SK-MEL-5 (cell line): ENCODE data around the gene RAPGEF1. TPM values are rescaled to one million over a fixed set of nuclear protein-coding genes. Genes with fewer than 3 reads are reported as not detected.
"Not testable (repeated sequence)": the region's sequence is repeated elsewhere in the genome, so short reads cannot be mapped to it uniquely, and the experiment has no call there.

ENCODE experiments used
- DNase-seq: peaks from one replicate; pipeline ENCODE4 v3.0.0-alpha.2; 2016; ENCODE audit warnings: low read depth, low spot score
- in situ Hi-C: cut with HindIII; loops from 2 replicates; pipeline ENCODE4 v1.10.0; 2016; ENCODE audit warnings: low sequenced_read_pairs, high pct_unique_total_duplicates, low pct_unique_long_range_greater_than_20kb
- total RNA-seq: library from RNA; depleted of rRNA; stranded (reverse); fragments of >200 nt; shearing (Covaris generic); gene quantifications from 2 replicates; pipeline ENCODE4 v1.2.3, GENCODE V29; 2014

The RAPGEF1 gene
- total RNA-seq, 1 experiment from 2014 or later, result 34.2 TPM

DNA sequence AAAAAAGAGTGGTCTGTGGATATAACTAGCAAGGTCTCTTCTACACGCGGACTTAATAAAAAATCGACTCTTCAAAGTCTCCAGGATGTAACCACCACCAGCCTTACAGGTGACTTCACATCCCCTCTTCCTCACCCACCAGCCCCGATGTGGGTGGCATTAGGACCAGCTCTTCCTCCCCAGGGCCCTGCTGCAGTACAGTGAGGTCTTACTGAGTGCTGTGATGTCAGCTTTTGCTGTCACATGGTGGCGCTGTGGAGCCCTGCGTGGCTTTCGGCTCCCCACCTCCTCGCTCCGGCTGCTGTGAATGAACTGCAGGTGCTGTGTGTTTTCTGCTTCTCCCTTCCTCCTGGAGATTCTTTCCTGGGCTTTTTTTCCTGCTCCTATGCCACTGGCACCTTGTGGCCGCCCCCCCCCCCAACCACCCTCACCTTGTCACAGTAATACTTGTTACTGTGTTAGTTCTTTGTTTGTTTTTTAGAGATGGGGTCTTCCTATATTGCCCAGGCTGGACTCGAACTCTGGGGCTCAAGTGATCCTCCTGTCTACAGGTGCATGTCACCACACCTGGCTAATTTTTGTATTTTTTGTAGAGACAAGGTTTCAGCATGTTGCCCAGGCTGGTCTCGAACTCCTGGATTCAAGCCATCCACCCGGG lies 15.8 kb upstream of the RAPGEF1 start:
- in situ Hi-C loops, result no loop called here
- DNase-seq, result peak; percentile 90

DNA sequence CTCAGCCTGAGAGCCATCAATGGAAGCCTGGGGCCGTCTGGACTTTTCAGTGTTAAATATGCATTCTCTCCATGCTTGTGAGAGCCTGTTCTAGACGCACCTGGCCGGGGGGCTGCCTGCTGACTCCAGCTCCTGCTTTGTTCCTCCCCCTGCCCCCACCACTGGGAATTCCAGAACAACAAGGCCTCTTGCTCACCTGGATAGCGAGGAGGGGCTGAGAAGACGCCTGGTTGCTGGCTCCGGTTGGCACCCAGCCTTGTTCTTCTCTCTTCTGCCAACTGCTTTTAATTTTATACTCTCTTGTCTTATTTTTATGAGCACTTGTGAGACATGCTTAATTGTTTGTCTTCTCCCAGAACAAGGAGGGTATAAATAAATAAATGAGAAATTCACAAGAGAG lies 15.0 kb upstream of the RAPGEF1 start:
- no peak for DNase-seq
- in situ Hi-C loops, result no loop called here

DNA sequence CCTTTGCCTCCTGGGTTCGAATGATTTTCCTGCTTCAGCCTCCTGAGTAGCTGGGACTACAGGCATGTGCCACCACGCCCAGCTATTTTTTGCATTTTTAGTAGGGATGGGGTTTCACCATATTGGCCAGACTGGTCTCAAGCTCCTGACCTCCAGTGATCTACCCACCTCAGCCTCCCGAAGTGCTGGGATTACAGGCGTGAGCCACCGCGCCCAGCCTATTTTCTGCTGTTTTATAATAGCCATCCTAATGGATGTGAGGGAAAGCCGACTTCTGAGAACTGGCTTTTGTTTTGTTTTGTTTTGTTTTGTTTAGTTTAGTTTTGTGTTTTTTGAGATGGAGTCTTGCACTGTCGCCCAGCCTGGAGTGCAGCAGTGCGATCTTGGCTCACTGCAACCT lies 13.9 kb upstream of the RAPGEF1 start:
- in situ Hi-C loops, DNase-seq: not testable (repeated sequence)

DNA sequence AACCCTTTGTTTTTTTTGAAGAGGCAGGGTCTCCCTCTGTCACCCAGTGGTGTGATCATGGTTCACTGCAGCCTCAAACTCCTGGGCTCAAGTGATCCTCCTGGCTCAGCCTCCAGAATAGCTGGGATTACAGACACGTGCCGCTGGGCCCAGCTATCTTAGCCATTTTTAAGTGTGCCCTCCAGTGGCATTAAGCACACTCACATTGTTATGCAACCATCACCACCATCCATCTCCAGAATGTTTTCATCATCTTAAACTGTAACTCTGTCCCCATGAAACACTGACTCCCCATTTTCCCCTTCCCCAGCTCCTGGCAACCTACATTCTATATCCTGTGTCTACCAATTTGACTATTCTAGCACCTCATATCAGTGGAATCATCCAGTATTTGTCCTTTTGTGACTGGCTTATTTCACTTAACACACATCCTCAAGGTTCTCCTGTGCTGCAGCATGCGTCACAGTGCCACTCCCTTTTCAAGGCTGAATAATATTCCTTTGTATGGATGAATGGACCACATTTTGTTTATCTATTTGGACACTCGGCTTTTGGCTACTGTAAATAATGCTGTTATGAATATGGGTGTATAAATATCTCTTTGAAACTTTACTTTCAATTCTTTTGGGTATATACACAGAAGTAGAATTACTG lies 12.5 kb upstream of the RAPGEF1 start:
- in situ Hi-C loops, result no loop called here
- DNase-seq, result no peak

DNA sequence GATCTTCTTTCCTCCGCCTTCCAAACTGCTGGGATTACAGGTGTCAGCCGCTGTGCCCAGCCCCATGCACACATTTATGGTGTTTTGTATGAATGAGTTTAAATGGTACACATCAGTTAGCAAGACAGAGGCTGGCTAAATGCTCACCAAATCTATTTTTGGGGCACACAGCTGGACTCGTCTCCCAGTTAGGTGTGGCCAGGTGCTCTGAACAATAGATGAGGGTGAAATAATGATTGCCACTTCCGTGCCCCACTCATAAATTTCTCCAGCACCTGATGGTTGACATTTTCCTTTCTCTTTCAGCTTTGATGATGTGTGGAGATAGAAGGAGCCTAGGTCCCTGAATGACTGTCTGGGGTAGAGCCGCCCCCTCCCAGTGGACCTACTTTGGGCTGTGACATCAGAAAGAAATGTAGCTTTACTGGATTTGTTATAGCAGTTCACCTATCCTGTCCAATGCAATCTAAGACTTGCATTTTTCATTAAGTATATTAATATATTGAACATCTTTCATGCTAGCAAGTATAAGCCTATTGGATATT lies 8.6 kb upstream of the RAPGEF1 start:
- in situ Hi-C loops, result no loop called here
- no peak for DNase-seq

DNA sequence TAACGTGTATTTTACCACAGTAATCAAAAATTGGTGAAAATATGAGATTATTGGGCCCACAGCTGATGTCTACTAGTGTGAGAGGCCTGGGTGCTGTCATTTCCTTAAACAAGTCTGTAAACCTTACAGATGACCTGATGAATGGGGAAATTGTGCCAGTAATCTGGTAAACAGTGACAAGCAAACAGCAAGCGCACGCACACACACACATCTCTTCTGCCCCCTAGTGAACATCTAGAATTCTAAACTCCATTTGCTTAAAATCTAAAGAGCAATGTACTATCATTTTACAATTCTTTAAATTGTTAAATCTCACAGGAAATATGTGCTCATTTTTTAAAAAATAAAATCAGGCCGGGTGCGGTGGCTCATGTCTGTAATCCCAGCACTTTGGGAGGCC lies 7.5 kb upstream of the RAPGEF1 start:
- in situ Hi-C loops, result no loop called here
- DNase-seq, result peak; percentile 88

DNA sequence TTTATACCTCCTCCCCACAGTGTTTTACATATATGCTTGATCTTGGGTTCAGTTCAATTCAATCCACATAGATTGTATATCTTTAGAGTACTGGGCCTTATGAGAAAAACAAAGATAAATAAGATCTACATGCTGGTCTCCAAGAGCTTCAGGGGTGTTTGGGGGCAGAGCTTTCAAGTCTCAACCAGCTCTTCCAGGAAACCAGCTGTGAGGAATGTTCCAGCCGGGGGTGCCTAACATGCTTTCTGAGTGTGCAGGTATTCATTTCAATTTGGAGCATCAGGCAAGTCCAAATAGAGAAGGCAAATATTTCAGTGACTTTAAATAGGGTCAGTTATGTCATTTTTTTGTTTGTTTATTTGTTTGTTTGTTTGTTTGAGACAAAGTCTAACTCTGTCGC lies 5.7 kb upstream of the RAPGEF1 start:
- in situ Hi-C loops, result no loop called here
- no peak for DNase-seq

DNA sequence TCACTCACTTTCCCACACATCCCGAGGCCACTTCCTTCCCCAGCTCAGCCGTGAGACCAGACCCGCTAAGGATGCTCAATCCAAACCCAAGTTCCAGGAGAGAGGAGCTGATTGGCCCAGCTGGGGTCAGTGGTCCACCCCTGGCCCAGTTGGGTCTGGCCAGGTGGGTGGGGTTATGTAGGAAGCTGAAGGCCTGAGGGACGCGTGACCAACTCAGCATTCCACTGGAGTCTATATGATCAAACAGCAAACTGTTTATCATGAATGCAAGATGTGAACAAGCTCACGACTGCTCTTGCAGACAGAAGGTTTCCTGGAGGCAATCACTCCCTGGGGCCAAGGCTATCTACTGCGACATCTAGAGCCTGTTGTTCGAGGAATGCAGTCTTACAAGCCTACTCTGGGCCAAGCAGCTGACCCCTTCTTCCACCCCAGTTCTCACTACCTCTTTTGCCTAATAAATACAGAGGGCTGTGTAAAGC lies 4.9 kb upstream of the RAPGEF1 start:
- in situ Hi-C loops, result no loop called here
- DNase-seq, result no peak

DNA sequence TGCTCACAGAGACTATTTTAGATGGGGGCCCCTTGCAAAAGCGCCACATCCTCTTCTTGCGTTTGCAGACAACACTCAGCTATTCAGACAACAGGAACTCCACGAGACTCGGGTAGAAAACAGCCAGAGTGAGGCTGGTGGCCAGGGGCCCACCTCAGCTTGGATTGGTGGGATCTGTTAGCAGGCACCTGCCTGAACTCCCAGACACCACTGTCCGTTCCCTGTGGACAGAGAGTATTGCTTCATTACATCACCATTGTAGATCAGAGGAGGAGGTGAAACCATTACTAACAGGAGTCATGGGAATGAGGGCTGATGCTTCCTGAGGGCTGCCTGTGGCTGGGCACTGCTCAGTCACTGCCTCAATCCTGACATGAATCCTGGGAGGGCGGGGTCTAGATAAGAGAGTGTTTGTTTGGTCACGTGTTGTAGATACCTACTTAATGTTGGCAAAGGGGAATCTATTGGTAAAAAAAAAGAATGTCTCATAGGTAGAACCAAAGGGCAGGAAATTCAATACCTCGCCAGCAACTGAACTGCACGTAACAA lies 4.4 kb upstream of the RAPGEF1 start:
- in situ Hi-C loops, result no loop called here
- no peak for DNase-seq

DNA sequence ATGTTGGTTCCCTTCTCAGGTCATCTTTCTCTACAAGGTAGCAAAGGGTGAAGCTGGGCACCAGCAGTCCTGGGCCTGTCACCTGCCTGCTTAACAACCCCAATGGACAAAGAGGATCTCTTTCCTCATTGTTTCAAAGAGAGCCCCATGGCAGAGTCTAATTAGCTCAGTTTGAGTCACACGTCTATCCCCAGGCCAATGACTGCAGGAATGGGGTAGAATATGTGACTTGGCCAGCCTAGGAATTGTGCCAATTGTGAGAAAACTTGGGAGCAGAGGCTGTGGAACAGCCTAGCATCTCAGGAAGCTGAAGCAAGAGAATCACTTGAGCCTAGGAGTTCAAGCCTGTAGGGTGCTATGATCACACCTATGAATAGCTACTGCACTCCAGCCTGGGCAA lies 3.6 kb upstream of the RAPGEF1 start:
- no peak for DNase-seq
- in situ Hi-C loops, result no loop called here

DNA sequence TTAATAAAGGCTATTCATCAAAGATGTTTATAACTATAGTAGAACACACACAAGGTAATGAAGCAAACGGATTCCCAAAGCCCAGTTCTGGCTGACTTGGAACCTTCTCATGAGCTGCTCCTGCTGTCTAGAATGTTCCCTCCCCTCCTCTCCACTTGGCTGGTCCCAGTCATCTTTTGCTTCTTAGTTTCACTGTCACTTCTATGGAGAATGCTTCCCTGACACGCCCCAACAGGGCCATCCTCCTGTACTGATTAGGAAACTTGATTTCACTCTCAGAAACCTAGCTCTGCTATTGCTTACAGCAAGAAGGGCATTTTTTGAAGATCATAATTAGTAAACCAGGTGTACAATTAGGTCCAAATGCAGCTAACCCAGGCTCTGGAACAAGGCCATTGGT lies 3.2 kb upstream of the RAPGEF1 start:
- in situ Hi-C loops, result no loop called here
- DNase-seq, result no peak

DNA sequence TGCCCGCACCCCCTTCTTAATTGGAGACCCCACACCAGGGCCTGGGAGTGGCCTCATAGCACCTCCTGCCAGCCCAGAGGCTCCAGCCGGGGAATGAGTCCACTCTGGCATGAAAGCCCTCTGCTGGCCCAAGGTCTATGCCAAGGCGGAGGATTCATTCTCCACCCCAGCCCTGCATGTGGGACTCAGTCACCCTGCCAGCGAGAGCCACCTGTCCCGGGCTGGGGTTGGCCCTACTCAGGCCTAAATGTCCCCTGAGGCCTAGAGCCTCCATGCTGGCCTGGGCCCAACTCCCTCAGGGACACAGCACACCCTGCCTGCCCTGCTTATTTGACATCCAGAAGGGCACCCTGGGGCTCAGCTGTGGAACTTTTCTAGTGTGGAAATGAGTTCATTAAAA lies 1.0 kb upstream of the RAPGEF1 start:
- in situ Hi-C loops, result no loop called here
- DNase-seq, result no peak

DNA sequence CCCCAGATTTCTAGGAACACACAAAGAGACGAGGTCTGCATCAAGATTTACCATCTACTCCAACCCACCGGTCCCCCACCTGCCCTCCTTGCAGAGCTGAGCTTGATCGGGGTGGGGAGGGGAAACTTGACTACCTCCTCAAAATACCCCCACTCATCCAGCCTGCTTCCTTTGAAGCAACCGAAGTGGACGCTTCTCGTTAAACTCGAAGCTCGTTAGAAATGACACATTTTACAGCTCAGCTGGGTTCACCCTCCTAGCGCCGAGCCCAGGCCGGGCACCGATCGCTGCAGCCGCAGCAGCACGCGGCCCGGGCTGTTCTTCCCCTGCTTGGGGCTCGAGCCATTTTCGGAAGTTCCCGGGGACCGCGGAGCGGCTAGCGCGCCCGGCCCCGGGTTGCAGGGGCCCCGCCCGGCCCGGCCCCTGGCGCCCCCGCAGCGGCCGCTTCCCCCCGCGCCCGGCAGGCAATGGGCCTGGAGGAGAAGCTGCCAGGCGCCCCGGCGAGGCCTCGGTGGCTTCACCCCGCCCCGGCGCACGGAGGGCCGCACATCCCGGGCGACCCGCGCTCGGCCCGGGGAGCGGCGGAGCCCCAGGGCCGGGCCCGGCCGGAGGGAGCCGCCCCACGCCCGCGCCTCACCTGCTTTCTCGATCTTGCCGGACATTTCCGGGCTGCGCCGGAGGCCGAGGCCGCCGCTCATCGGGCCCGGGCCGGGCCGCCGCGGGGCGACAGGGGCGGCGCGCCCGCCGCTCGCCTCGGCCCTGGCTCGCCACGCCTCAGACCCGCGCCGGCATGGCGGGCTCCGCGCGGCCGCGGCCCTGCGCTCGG lies 530 bp downstream of the RAPGEF1 start:
- DNase-seq, result no peak
- in situ Hi-C loops, result no loop called here

DNA sequence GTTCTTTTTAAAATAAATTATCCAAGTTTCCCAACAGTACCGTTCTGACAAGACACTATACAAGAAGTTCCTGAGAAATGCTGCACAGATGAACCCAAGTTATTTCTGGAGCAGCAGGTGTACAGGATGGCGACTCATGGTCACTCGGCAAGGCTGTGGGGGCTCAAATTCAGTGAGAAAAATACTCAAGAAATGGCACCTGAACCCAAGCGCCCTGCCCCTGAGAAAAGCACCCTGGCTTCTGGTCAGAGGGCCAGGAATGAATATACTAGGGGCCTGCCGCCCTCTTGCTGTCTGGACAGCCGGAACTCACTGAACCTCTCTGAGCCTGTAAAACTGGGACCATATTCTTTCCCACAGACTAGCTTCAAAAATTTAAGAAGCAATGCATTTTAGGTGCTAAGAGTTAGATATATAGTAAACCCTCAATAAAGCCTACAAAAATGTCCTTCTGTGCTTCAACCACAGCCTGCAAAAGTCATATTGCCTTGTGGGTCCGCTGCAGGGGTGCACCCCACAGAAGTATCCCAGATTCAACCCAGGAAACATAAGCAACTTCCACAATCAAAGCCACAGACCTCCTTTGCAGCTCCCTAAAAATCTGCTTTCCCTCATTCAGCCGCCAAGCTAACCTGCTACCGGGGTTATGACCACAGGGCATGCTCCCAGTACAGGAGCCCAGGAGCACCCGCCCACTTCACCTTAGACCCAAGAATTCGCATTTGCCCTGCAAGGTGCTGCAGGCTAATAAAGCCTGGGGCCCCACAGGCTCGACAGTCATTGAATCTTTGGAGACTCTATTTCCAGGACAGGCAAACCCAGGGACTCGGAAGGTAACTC lies 1.4 kb downstream of the RAPGEF1 start:
- in situ Hi-C loops, result no loop called here
- DNase-seq, result no peak

DNA sequence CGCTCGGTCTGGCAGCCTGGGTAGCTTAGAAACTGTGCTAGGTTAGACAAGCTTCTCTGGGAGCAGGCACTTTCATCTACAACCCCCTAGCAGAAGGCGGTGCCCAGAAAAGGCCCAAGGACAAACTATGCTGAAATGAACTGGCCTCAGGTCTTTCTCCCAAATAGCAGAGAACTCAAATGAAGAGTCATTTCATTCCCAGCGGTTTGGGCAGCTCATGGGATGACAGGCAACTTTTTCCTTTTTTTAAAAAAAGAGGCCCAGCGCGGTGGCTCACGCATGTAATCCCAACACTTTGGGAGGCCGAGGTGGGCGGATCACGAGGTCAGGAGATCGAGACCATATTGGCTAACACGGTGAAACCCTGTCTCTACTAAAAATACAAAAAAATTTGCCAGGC lies 2.5 kb downstream of the RAPGEF1 start:
- in situ Hi-C loops, result no loop called here
- DNase-seq, result no peak

DNA sequence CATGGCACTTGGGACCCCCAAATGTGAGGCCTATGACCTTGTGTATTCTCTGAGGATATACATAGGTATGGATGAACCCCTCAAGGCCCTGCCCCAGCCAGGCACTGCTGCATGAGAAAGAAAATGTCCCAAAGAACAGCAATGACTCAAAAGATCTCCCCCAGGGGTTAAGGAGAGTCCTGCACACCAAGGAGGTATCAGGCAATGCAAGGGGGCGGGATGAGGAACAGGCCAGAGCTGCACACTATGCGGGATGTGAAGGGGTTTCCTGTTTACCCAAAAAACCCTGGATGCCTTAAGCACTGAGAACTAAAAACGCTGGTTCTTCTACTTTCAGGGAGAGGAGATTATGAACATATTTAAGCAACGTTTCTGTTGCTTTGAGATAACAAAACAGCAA lies 3.4 kb downstream of the RAPGEF1 start:
- in situ Hi-C loops, result no loop called here
- DNase-seq, result no peak
